Activated naive CD4-positive, alpha-beta T cell treated with anti-CD3 and anti-CD28 coated beads for 36 hours (primary cell): ENCODE measurements around the gene HES3. TPM values are rescaled to one million over a fixed set of nuclear protein-coding genes. Genes with fewer than 3 reads are reported as not detected.

ENCODE experiments used
- CTCF ChIA-PET: fragments of 350-600 bp; sonication (Branson Sonifier 250); formaldehyde crosslinking; loops from one replicate; lab custom pipeline; 2021; ENCODE audit warnings: antibody characterized with exemption; lab: Charles Lee
- DNase-seq: peaks from one replicate; pipeline ENCODE4 v3.0.0-alpha.2; 2020
- H3K27ac Mint-ChIP-seq: one replicate; pipeline ENCODE4 v1.8.0; 2021; ENCODE audit warnings: mild to moderate bottlenecking, mixed read lengths
- H3K27me3 Mint-ChIP-seq: one replicate; pipeline ENCODE4 v1.8.0; 2021; ENCODE audit warnings: low read depth, mixed read lengths
- H3K36me3 Mint-ChIP-seq: one replicate; pipeline ENCODE4 v1.8.0; 2021; ENCODE audit warnings: low read depth, mixed read lengths
- H3K4me1 Mint-ChIP-seq: one replicate; pipeline ENCODE4 v1.8.0; 2021; ENCODE audit warnings: low read depth, mixed read lengths
- H3K4me3 Mint-ChIP-seq: one replicate; pipeline ENCODE4 v1.8.0; 2021; ENCODE audit warnings: mild to moderate bottlenecking, moderate library complexity, mixed read lengths
- H3K9me3 Mint-ChIP-seq: one replicate; pipeline ENCODE4 v1.8.0; 2021; ENCODE audit warnings: mixed read lengths
- intact Hi-C: fragments of 100-400 bp; cut with micrococcal nuclease; formaldehyde crosslinking; loops from one replicate; pipeline ENCODE4 v1.15.1; 2023
- total RNA-seq, 2 experiments: library from RNA; stranded (reverse); gene quantifications; one replicate each; pipeline ENCODE4 v1.2.3, GENCODE V29; 2021

HES3 gene
- total RNA-seq, 2 experiments from 2014 or later: not detected

GRCh38 chr1:6280761-6281451, 36.9 kb downstream of the HES3 start:
- no peaks in the 10 kb centered on the region for H3K27me3 Mint-ChIP-seq
- intact Hi-C loops: no loop called here
- DNase-seq: no peak
- no peaks in the 10 kb centered on the region for H3K9me3 Mint-ChIP-seq
- H3K4me1 Mint-ChIP-seq: no peaks in the 10 kb centered on the region
- CTCF ChIA-PET: no interaction called here
- H3K27ac Mint-ChIP-seq: no peak overlapping the region
- H3K36me3 Mint-ChIP-seq: no peaks in the 10 kb centered on the region
- no peak overlapping the region for H3K4me3 Mint-ChIP-seq

DNA sequence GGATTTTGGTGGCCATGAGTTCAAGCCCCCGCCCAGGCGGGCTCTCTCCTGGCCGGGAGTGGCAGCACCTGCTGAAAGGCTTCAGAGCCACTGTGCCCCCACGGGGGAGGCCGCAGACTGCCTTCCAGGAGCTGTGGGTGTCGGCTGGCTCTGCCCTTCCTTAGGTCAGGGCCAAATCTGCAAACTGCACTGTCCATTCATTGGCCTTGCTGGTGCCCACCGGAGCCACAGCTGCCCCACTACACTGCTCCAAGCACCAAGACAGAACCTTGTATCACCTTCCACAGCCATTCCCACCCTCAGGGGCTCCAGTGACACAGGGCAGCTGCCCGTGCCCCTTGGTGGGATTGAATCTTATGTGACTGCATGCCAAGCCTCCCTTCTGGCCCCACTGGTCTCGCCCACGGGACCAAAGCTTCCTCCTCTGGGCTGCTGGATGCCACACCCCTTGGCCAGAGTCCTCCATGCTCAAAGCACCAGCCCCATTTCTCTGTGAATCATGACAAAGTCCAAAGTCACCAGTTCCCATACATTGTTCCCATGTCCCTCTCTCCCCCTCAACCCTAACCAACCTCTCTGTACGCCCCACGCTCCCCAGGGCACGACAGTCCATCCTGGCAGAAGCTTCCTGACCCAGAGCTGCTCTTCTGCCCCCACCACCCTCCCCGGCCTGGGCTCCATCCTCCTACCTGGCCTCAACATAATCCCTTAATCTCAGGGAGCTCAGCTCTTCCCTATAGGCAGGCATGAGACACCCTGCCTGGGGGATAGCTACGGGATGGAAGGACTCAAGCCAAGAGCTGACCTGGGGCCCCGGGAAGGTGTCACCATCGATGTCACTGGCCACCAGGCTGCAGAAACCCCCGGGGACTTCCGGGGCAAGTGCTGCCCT, 37.8 kb downstream of the HES3 start:
- intact Hi-C loops: no loop called here
- no peaks in the 10 kb centered on the region for H3K27me3 Mint-ChIP-seq
- no peak for DNase-seq
- CTCF ChIA-PET: no interaction called here
- H3K9me3 Mint-ChIP-seq: no peaks in the 10 kb centered on the region
- no peaks in the 10 kb centered on the region for H3K4me1 Mint-ChIP-seq
- H3K27ac Mint-ChIP-seq: no peak overlapping the region
- no peak overlapping the region for H3K4me3 Mint-ChIP-seq
- H3K36me3 Mint-ChIP-seq: no peaks in the 10 kb centered on the region

DNA sequence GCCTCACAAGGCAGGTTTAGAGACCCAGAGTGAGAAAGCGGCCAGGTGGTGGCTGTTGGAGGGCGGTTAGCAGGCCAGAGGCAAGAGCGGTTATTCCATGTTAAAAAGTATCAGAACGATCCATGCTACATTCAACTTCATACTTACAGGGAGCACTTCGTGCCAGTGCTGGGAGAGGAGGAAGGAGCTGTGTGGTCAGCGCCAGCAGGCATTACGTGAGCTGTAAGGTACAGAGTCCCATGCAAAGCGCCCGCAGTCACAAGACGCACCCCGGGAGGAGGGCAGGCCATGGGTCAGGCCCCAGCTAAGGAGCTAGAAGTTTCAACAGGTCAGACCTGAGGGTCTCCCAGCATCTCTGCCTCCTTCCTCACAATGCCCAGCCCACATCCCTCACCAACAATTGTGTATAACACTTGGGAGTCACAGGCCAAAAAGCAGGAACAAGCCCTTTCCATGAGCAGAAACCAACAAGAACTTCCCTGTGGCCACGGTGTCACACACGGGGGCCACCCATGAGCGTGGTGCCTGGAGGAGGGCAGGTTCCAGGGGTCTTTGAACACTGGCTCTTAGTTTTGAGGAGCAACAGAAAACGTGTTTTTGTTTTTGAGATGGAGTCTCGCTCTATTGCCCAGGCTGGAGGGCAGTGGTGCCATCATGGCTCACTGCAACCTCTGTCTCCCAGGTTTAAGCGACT, 38.7 kb downstream of the HES3 start:
- DNase-seq: no peak
- no peak overlapping the region for H3K27ac Mint-ChIP-seq
- H3K27me3 Mint-ChIP-seq: no peaks in the 10 kb centered on the region
- H3K36me3 Mint-ChIP-seq: no peaks in the 10 kb centered on the region
- no peaks in the 10 kb centered on the region for H3K9me3 Mint-ChIP-seq
- H3K4me3 Mint-ChIP-seq: no peak overlapping the region
- CTCF ChIA-PET: no interaction called here
- no peaks in the 10 kb centered on the region for H3K4me1 Mint-ChIP-seq
- intact Hi-C loops: no loop called here

- Mint-ChIP-seq H3K4me1 (no peaks in the 10 kb centered on the region), H3K9me3 (no peaks in the 10 kb centered on the region), H3K27ac (no peak overlapping the region), H3K4me3 (no peak overlapping the region), H3K36me3 (no peaks in the 10 kb centered on the region), H3K27me3 (no peaks in the 10 kb centered on the region)
- CTCF ChIA-PET: no interaction called here
- DNase-seq: no peak
- intact Hi-C loops: no loop called here
Observed at GRCh38 chr1:6285336-6285735, 41.4 kb downstream of the HES3 start.

- Mint-ChIP-seq H3K27ac (no peak overlapping the region), H3K4me3 (no peak overlapping the region), H3K36me3 (no peaks in the 10 kb centered on the region), H3K27me3 (no peaks in the 10 kb centered on the region), H3K9me3 (no peaks in the 10 kb centered on the region), H3K4me1 (no peaks in the 10 kb centered on the region)
- DNase-seq: no peak
- CTCF ChIA-PET: no interaction called here
- intact Hi-C loops: no loop called here
Observed at GRCh38 chr1:6286266-6286665, 42.3 kb downstream of the HES3 start.

GRCh38 chr1:6287029-6287428, 43.0 kb downstream of the HES3 start:
- CTCF ChIA-PET: no interaction called here
- intact Hi-C loops: no loop called here
- DNase-seq: no peak
- Mint-ChIP-seq H3K4me3 (no peak overlapping the region), H3K27me3 (no peaks in the 10 kb centered on the region), H3K9me3 (no peaks in the 10 kb centered on the region), H3K36me3 (no peaks in the 10 kb centered on the region), H3K27ac (no peak overlapping the region), H3K4me1 (no peaks in the 10 kb centered on the region)

DNA sequence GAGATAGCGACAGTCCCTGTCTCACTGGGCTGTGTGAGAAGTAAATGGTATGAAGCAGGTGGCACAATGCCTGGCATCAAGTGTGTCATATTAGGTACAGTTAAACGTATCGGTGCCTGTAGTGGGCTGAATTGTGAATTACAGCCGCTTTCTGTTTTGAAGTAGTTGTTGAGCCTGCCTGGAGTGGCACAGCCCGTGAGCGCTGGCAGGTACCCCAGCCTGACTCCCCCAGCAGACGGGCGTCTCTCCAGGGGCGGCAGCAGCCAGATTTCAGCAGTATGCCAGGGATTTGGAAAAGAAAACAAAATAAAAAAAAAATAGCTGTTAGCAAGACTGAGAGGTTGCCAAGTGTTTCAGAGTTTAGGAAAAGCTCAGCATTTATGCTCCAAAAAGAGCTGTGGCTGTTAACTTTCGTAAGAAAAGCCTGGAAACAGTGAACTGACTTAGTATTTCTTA, 43.5 kb downstream of the HES3 start:
- DNase-seq: no peak
- CTCF ChIA-PET: interaction anchor here (0.7 kb wide), 2 partner anchors 83 to 136 kb away, joined by 3 to 5 read pairs; no protein-coding TSS in a partner anchor
- H3K27ac Mint-ChIP-seq: no peak overlapping the region
- H3K4me3 Mint-ChIP-seq: no peak overlapping the region
- H3K4me1 Mint-ChIP-seq: no peaks in the 10 kb centered on the region
- no peaks in the 10 kb centered on the region for H3K36me3 Mint-ChIP-seq
- intact Hi-C loops: no loop called here
- no peaks in the 10 kb centered on the region for H3K27me3 Mint-ChIP-seq
- no peaks in the 10 kb centered on the region for H3K9me3 Mint-ChIP-seq

- Mint-ChIP-seq H3K27ac (no peak overlapping the region), H3K36me3 (peaks cover under 1% of the 10 kb centered on the region), H3K27me3 (no peaks in the 10 kb centered on the region), H3K9me3 (no peaks in the 10 kb centered on the region), H3K4me3 (no peak overlapping the region), H3K4me1 (no peaks in the 10 kb centered on the region)
- intact Hi-C loops: no loop called here
- DNase-seq: no peak
- CTCF ChIA-PET: interaction anchor here (0.7 kb wide), 2 partner anchors 83 to 135 kb away, joined by 3 to 5 read pairs; no protein-coding TSS in a partner anchor
Observed at GRCh38 chr1:6288026-6288425, 44.0 kb downstream of the HES3 start.

GRCh38 chr1:6288665-6289064, 44.7 kb downstream of the HES3 start:
- no peak overlapping the region for H3K27ac Mint-ChIP-seq
- intact Hi-C loops: no loop called here

GRCh38 chr1:6292102-6292501, 48.1 kb downstream of the HES3 start:
- CTCF ChIA-PET: interaction anchor here (0.5 kb wide), 1 partner anchor 189 kb away, joined by 3 read pairs; no protein-coding TSS in a partner anchor
- H3K27me3 Mint-ChIP-seq: no peaks in the 10 kb centered on the region
- H3K9me3 Mint-ChIP-seq: no peaks in the 10 kb centered on the region
- H3K27ac Mint-ChIP-seq: no peak overlapping the region
- no peak for DNase-seq
- intact Hi-C loops: no loop called here
- H3K4me1 Mint-ChIP-seq: no peaks in the 10 kb centered on the region
- H3K36me3 Mint-ChIP-seq: peaks cover 8% of the 10 kb centered on the region
- H3K4me3 Mint-ChIP-seq: no peak overlapping the region

More at GRCh38 chr1:6288665-6289064, 44.7 kb downstream of the HES3 start:
- H3K36me3 Mint-ChIP-seq: peaks cover 5% of the 10 kb centered on the region
- H3K4me3 Mint-ChIP-seq: no peak overlapping the region
- no peak for DNase-seq
- H3K4me1 Mint-ChIP-seq: no peaks in the 10 kb centered on the region
- CTCF ChIA-PET: no interaction called here
- no peaks in the 10 kb centered on the region for H3K27me3 Mint-ChIP-seq
- no peaks in the 10 kb centered on the region for H3K9me3 Mint-ChIP-seq

DNA sequence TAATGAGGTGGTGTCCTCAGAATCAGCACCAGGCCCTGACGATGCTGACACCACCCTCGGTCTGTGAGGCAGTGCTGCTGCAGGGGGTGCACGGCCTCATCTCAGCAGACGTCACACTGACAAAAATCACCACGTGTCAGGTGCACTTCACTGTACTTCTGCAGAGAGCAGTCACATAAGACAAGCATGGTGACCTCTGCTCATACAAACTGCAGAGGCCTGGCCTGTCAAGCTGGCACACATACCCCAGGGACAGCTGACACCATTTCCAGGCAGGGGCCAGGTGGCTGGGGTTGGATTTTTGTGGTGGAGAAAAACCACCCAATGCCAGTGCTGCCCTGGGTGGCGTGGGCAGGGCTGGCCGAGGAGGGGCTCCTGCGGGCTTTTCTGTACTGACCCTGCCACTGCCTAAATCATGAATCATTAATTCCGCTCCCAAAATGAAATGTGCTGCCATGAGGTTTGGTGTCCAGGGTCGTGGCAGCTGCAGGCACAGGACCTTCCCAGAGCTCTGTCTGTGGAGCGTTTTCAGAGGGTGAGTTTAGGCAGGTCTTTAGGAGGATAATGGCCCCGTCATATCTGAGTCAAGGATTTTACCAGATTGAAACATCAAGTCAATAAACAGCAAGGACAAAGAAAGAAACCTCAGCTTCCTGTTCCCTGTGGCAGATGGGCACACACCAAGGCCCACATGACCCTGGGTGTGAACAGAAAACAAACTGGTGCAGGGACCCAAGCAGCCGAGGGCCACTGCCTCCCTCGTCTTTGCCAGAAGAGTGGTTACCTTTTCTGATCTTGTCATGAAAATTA, 50.3 kb downstream of the HES3 start:
- no peak for DNase-seq
- H3K36me3 Mint-ChIP-seq: peaks cover 8% of the 10 kb centered on the region
- no peaks in the 10 kb centered on the region for H3K27me3 Mint-ChIP-seq
- H3K9me3 Mint-ChIP-seq: no peaks in the 10 kb centered on the region
- intact Hi-C loops: no loop called here
- CTCF ChIA-PET: interaction anchor here (0.6 kb wide), 1 partner anchor 1099 kb away, joined by 7 read pairs; no protein-coding TSS in a partner anchor
- H3K4me3 Mint-ChIP-seq: no peak overlapping the region
- no peaks in the 10 kb centered on the region for H3K4me1 Mint-ChIP-seq
- H3K27ac Mint-ChIP-seq: no peak overlapping the region
